ENCODE results near the gene TM9SF1. TPM values are rescaled to one million over a fixed set of nuclear protein-coding genes. Genes with fewer than 3 reads are reported as not detected.

Gene TM9SF1
- total RNA-seq, 1 experiment from 2014 or later, result 84.2 TPM

DNA sequence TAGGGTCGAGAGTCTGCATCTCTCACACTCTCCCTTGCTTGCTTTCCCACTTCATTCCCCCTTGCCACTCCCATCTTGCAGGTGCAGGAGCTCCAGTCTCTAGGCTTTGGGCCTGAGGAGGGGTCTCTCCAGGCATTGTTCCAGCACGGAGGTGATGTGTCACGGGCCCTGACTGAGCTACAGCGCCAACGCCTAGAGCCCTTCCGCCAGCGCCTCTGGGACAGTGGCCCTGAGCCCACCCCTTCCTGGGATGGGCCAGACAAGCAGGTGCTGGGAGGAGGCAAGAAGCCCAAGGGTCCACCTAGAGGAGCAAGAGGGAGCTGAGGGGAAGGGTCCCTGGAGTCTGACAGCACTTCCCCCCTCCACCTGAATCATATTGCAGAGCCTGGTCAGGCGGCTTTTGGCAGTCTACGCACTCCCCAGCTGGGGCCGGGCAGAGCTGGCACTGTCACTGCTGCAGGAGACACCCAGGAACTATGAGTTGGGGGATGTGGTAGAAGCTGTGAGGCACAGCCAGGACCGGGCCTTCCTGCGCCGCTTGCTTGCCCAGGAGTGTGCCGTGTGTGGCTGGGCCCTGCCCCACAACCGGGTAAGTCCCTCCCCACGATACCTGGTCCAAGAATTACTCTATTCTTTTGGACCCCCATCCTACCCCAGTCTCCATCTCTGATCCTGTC lies 43.7 kb downstream of the TM9SF1 start:
- DNase-seq (ENCODE audit: low read depth), result no peak

DNA sequence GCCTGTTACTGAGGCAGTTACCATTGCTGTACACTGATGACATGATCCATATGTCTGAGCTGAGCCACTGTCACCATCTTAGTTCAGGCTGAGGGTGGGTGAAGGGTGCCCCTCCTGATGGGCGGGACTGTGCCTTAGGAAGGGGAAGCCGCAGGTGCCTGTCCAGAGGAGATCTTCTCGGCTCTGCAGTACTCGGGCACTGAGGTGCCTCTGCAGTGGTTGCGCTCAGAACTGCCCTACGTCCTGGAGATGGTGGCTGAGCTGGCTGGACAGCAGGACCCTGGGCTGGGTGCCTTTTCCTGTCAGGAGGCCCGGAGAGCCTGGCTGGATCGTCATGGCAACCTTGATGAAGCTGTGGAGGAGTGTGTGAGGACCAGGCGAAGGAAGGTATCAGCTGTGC lies 44.2 kb downstream of the TM9SF1 start:
- DNase-seq (ENCODE audit: low read depth), result no peak

DNA sequence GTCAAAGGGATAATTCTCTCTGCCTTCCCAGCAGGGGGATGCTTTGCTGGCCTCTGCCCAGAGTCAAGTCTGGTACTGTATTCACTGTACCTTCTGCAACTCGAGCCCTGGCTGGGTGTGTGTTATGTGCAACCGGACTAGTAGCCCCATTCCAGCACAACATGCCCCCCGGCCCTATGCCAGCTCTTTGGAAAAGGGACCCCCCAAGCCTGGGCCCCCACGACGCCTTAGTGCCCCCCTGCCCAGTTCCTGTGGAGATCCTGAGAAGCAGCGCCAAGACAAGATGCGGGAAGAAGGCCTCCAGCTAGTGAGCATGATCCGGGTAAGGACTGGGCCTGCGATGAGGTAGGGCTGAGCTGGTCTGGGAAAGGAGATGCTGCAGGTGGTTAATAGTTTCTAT lies 44.7 kb downstream of the TM9SF1 start:
- no peak for DNase-seq (ENCODE audit: low read depth)

DNA sequence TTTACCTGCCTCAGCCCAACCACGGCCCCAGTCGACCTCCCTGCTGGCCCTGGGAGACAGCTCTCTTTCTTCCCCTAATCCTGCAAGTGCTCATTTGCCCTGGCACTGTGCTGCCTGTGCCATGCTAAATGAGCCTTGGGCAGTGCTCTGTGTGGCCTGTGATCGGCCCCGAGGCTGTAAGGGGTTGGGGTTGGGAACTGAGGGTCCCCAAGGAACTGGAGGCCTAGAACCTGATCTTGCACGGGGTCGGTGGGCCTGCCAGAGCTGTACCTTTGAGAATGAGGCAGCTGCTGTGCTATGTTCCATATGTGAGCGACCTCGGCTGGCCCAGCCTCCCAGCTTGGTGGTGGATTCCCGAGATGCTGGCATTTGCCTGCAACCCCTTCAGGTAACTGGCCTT lies 45.2 kb downstream of the TM9SF1 start:
- no peak for DNase-seq (ENCODE audit: low read depth)

DNA sequence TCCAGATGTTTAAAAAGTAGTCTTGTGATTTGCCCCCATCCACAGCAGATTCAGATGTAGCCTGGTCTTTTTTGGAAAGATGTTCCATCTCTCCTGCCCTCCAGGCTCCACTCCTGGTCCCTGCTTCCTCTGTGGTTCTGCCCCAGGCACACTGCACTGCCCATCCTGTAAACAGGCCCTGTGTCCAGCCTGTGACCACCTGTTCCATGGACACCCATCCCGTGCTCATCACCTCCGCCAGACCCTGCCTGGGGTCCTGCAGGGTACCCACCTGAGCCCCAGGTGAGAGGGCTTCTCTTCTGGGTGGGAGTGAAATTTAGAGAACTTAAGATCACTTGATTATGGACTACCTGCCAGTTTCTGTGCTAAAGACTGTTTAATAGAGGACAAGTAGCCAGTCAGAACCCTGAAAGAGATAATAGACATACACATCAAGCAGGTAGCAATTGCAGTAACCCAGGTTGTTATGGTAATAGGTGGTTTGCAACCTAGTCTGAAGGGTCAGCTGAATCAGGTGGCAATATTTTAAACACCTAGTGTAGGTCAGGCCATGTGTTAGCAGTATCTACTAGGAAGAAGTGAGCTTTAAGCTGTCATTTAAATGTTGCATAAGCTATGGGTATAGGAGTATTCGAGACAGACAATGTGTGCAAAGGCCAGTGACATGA lies 45.8 kb downstream of the TM9SF1 start:
- DNase-seq (ENCODE audit: low read depth), result no peak

DNA sequence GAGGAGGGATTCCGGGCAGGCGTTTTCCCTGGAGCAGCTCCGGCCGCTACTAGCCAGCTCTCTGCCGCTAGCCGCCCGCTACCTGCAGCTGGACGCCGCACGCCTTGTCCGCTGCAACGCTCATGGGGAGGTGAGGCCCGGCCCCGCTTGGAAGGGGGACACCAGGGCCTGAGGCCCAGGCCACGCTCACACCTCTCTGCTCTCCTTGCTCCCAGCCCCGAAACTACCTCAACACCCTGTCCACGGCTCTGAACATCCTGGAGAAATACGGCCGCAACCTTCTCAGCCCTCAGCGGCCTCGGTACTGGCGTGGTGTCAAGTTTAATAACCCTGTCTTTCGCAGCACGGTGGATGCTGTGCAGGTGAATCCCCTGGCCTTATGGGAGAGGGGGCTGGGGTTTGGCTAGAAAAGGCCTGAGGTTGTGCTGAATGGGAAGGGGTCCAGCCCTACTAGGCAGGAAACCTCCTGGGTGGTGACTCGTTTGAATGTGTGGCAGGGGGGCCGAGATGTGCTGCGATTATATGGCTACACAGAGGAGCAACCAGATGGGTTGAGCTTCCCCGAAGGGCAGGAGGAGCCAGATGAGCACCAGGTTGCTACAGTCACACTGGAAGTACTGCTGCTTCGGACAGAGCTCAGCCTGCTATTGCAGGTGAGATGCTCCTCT lies 47.3 kb downstream of the TM9SF1 start:
- no peak for DNase-seq (ENCODE audit: low read depth)

DNA sequence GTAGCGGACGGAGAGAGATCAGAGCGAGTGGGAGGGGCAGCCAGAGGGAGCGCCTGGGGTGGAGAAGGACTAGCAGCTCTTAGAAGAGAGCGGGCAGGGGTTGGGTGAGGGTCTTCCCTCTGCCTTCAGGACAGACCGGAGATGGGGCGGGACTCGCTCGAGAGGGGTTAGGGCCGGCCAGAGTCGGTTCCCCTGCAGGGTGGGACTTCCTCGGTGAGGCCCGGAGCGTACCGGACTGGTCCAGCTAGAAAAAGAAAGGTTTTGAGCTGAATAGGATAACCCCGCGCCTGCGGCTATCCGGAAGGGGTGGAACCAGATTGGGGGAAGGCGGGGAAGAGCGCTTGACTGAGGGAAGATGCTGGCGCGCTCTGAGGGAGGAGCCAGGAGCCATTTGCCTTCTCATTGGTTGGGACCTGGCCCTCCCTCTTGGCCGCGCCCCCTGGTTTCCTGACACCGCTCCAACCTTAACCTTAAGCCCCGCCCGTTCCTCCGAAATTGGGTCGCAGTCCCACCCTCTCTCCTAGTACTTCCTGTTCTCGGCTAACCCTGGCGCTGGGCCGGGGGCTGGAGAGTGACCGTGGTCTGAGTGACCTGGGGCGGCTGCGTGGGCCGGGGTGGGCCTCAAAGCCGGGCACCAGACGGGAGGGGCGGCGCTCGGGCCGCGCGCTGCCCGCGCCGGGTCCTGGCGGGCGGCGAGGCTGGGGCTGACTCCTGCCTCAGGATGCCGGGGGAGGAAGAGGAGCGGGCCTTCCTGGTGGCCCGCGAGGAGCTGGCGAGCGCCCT lies 48.1 kb downstream of the TM9SF1 start, which contains the start of gene RNF31:
TSS of gene RNF31 (plus strand) at position 521 of the 783 bp plus-strand sequence. CDS start at position 722, 201 bp downstream.
- DNase-seq (ENCODE audit: low read depth), result peak; percentile 97

DNA sequence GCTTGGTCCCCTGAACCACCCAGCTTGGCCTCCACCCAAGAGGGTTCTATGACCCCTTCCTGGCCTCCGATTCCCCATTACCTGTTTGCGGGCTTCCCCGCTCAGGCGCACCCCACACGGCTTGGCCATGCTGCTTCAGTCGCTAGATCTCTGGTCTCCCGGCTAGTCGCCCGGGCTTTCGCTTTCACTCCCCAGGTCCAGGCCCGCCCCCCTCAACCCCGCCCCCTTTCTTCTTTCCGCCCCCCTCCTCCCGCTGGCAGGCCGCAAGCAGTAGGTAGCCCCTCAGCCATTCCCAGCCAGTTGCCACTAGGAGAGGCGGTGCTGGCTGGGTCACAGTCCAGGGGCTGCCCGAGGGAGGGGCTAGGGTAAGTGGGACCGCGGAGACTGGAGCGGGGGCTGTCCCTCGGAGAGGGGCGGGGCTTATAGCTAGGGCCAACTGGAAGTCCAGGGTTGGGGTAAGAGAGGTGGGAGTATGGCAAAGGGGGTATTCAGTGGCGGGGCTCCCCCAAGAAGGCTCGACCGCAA lies 48.7 kb downstream of the TM9SF1 start, which contains the start of gene PSME2:
TSS of gene PSME2 (minus strand) at position 158 of the 525 bp plus-strand sequence. CDS start at position 129, 29 bp downstream.
- DNase-seq (ENCODE audit: low read depth), result peak; percentile 97

DNA sequence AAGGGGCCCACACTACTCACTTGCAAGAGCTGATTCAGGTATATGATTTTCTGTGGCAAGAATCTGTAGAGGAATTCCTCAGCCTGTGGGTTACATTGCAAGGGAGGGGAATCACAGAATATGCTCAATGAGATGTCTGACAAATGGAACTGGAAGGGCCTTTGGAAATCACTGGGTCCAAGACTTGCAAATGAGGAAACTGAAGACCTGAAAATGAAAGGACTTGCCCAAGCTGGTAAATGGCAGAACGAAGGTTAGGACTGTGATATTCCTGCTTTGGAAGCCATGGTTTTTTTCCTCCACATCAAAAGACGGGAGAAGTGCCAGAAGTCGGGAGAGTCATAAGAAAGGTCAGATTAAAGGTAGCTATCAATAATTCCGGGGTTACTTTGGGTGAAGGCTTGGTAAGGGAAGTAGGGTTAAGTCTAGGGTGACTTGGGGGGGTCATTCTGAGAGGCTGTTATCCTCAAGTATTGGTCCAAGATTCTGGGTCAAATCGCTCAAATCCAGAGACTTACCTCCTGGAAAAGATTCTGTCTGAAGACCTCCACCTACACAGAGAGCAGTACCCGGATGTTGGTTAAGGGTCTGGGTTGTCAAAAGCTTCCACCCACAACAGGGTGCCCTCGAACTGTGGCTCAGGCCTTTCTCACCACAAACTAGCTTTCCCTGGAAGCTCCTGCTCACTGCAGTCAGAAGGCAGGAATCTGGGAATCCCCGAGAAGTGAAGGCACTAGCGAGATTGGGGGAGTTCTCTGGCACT lies 49.4 kb downstream of the TM9SF1 start:
- no peak for DNase-seq (ENCODE audit: low read depth)

DNA sequence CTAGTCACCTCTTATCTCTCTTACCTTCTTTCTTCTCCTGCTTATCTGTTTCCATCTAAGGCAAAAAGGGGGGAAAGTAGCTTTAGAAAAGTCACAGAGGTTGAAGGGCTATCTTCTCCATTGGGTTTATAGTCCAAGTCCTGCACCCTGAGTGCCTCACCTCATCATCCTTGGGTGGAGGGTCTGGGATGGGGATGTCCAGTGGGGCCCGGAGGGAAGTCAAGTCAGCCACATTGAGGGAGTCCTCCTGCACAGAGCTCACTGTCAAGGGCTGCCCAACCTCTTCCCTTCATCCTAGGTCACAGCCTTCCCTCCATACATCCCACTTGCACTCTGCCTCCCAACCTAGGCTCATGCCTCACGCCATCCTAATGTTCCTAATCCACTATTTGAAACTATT lies 50.0 kb downstream of the TM9SF1 start:
- DNase-seq (ENCODE audit: low read depth), result no peak

DNA sequence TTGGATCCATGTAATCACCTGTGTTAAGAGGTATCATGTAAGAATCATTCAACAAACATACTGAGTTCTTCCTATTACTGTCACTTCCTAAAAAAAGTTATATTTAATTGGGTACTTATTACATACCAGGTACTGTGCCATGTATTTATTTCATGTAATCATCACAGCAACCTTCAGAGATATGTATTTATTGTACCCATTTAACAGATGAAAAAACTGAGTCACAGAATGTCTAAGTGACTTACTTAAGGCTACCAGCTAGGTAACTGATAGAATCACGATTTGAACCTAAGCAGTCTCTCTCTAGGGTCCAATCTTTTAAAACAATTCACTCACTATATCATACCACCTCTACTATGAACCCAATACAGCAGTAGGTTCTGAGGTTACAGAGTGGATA lies 50.8 kb downstream of the TM9SF1 start:
- no peak for DNase-seq (ENCODE audit: low read depth)

DNA sequence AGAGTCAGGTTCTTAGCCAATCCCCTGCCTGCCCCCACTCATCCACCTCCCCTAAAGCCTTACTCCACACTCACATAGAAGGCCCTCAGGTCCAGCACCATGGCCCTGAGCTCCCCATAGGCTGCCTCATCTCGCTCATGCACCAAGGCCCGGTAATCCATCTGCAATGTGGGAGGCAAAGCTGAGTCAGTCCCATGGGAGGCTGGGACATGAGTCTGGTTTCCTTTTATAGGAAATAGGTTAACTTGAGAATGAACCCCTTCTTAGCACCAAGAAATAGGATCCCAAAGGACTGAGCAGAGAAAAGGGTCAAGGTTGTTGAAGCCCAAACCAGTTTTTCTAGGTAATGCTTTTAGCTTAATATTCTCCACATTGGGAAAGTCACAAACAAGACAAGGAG lies 51.7 kb downstream of the TM9SF1 start:
- peak; percentile 79 for DNase-seq (ENCODE audit: low read depth)

DNA sequence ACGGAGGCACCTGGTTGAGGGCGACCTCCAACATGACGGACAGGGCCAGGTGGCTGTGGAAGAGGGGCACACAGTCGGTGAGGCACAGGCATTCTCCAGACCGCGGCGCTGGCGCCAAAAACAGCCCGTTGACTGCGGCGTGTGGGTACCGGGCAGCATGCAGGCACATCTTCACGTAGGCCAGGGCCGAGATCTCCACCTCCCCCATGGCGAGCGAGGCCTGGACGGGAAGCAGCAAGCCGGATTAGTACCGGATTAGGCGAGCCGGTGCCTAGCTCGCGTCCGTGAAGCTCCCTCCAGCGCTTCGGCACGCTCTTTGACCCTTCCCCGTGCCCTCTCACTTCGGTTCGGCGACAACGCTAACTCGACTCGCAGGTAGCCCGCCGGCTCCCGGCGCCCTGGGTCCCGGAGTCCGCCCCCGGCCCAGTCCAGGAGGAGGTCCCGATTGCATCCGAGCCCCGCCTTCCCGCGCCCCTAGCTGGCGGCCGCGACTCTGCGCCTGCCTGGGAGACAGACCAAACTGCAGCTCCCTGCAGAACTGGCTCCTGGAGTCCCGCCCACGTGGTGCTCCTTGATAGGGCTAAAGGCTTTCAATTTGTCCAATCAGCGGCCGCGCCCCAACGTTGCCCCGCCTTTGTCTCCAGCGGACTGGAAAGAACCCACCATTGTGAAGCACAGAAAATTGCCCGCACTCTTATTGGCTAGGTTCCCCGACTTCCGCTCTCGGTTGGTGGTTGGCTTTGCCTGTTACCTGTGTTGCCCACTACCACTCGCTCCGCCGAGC lies 54.0 kb downstream of the TM9SF1 start, which contains the start of gene EMC9:
TSS of gene EMC9 (minus strand) at position 495 of the 784 bp plus-strand sequence. CDS start at position 208, 287 bp downstream.
- DNase-seq (ENCODE audit: low read depth), result peak; percentile 99

DNA sequence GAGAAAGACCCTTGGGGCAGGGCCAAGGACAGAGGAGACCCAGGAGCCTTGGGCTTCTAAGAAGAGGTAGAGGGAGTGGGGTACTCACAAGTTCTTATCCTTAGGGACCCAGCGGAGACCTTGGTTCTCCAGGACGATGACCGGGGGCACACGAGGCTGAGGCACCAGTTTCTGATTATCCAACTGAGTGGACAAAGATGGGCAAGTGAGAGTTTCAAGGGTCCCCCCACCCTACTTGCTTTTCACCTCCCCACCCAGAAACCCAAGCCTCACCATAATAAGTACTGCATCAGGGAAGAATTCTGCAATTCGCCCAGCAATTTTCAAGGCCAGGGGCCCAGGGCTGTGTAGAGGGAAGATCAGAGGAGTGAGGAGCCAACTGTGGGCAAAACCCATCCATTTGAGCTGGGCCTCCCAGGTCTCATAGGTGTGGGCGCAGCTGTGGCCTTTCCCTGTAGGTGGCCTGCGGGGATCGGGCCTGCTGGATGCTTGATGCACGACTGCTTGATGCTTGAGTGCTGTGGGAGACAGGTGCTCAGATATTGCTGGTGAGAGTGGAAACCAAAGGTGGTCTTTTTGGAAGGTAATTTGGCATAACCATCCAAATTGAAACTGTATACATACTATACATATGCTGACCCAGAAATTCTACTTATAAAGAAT lies 55.8 kb downstream of the TM9SF1 start:
- no peak for DNase-seq (ENCODE audit: low read depth)

Other genes starting within 250 kb of the TM9SF1 start
- gene DHRS4, start 241.7 kb downstream of the TM9SF1 start, total RNA-seq (2014; rRNA removed), result 42.1 and 50.6 TPM in 2 replicates
- 6.2 and 10.3 TPM in 2 replicates for gene DHRS4L2, start 206.5 kb downstream of the TM9SF1 start, total RNA-seq (2014; rRNA removed)
- gene CARMIL3, start 143.4 kb downstream of the TM9SF1 start, total RNA-seq (2014; rRNA removed), result under 0.01 TPM in 1 of 2 replicates, not detected in the other
- gene CPNE6, start 123.9 kb downstream of the TM9SF1 start, total RNA-seq (2014; rRNA removed), result not detected in 2 replicates
- gene PCK2, start 101.1 kb downstream of the TM9SF1 start, total RNA-seq (2014; rRNA removed), result 5.1 and 9.4 TPM in 2 replicates
- gene DCAF11, start 80.7 kb downstream of the TM9SF1 start, total RNA-seq (2014; rRNA removed), result 52.8 and 64.6 TPM in 2 replicates
- gene NRL, start 80.5 kb downstream of the TM9SF1 start, total RNA-seq (2014; rRNA removed), result 1.6 and 3.0 TPM in 2 replicates
- 8.0 and 12.9 TPM in 2 replicates for gene FITM1, start 64.8 kb downstream of the TM9SF1 start, total RNA-seq (2014; rRNA removed)
- gene PSME1, start 59.2 kb downstream of the TM9SF1 start, total RNA-seq (2014; rRNA removed), result 90.0 and 143 TPM in 2 replicates
- 25.2 and 25.6 TPM in 2 replicates for gene EMC9, start 53.9 kb downstream of the TM9SF1 start, total RNA-seq (2014; rRNA removed)
- gene PSME2, start 48.8 kb downstream of the TM9SF1 start, total RNA-seq (2014; rRNA removed), result 48.4 and 81.9 TPM in 2 replicates
- gene RNF31, start 47.9 kb downstream of the TM9SF1 start, total RNA-seq (2014; rRNA removed), result 44.2 and 82.1 TPM in 2 replicates
- 43.3 and 70.1 TPM in 2 replicates for gene IRF9, start 34.2 kb downstream of the TM9SF1 start, total RNA-seq (2014; rRNA removed)
- gene REC8, start 23.4 kb downstream of the TM9SF1 start, total RNA-seq (2014; rRNA removed), result 1.6 and 5.5 TPM in 2 replicates
- gene IPO4, start 6.6 kb downstream of the TM9SF1 start, total RNA-seq (2014; rRNA removed), result 75.0 and 87.9 TPM in 2 replicates
- not detected in 2 replicates for gene TSSK4, start 10.3 kb upstream of the TM9SF1 start, total RNA-seq (2014; rRNA removed)
- 48.6 and 54.1 TPM in 2 replicates for gene CHMP4A, start 18.0 kb upstream of the TM9SF1 start, total RNA-seq (2014; rRNA removed)
- 16.6 and 18.5 TPM in 2 replicates for gene MDP1, start 20.6 kb upstream of the TM9SF1 start, total RNA-seq (2014; rRNA removed)
- 260 and 318 TPM in 2 replicates for gene NEDD8, start 36.9 kb upstream of the TM9SF1 start, total RNA-seq (2014; rRNA removed)
- 83.1 and 87.8 TPM in 2 replicates for gene GMPR2, start 37.5 kb upstream of the TM9SF1 start, total RNA-seq (2014; rRNA removed)
- gene TINF2, start 47.2 kb upstream of the TM9SF1 start, total RNA-seq (2014; rRNA removed), result 55.9 and 56.6 TPM in 2 replicates
- 0.38 and 2.5 TPM in 2 replicates for gene TGM1, start 67.7 kb upstream of the TM9SF1 start, total RNA-seq (2014; rRNA removed)
- gene RABGGTA, start 76.2 kb upstream of the TM9SF1 start, total RNA-seq (2014; rRNA removed), result 29.0 and 29.4 TPM in 2 replicates
- 14.4 and 16.1 TPM in 2 replicates for gene DHRS1, start 104.3 kb upstream of the TM9SF1 start, total RNA-seq (2014; rRNA removed)
- gene NOP9, start 104.4 kb upstream of the TM9SF1 start, total RNA-seq (2014; rRNA removed), result 23.0 and 23.7 TPM in 2 replicates
- 0.34 TPM in 1 of 2 replicates, not detected in the other for gene CIDEB, start 112.5 kb upstream of the TM9SF1 start, total RNA-seq (2014; rRNA removed)
- gene LTB4R2, start 114.7 kb upstream of the TM9SF1 start, total RNA-seq (2014; rRNA removed), result 2.4 and 2.5 TPM in 2 replicates
- gene LTB4R, start 116.1 kb upstream of the TM9SF1 start, total RNA-seq (2014; rRNA removed), result 0.90 and 1.7 TPM in 2 replicates
- gene ADCY4, start 139.6 kb upstream of the TM9SF1 start, total RNA-seq (2014; rRNA removed), result under 0.01 TPM in 1 of 2 replicates, not detected in the other
- gene RIPK3, start 144.6 kb upstream of the TM9SF1 start, total RNA-seq (2014; rRNA removed), result not detected in 2 replicates
- gene NFATC4, start 172.7 kb upstream of the TM9SF1 start, total RNA-seq (2014; rRNA removed), result 17.1 and 21.6 TPM in 2 replicates
- 0.06 TPM in 2 replicates for gene NYNRIN, start 203.6 kb upstream of the TM9SF1 start, total RNA-seq (2014; rRNA removed)
- 1.3 and 1.9 TPM in 2 replicates for gene CBLN3, start 234.2 kb upstream of the TM9SF1 start, total RNA-seq (2014; rRNA removed)
- gene KHNYN, start 234.5 kb upstream of the TM9SF1 start, total RNA-seq (2014; rRNA removed), result 27.0 and 29.7 TPM in 2 replicates
- gene SDR39U1, start 247.3 kb upstream of the TM9SF1 start, total RNA-seq (2014; rRNA removed), result 22.3 and 26.6 TPM in 2 replicates

All from LHCN-M2 (cell line).